Glomerular visceral epithelial cell (primary cell): Measurements from ENCODE around the gene E2F3.
"Not testable (repeated sequence)": the region's sequence is repeated elsewhere in the genome, so short reads cannot be mapped to it uniquely, and the experiment has no call there.

Experiments
- DNase-seq: peaks from one replicate; pipeline ENCODE4 v3.0.0-alpha.2; 2016; ENCODE audit errors: extremely low spot score

E2F3 gene

DNA sequence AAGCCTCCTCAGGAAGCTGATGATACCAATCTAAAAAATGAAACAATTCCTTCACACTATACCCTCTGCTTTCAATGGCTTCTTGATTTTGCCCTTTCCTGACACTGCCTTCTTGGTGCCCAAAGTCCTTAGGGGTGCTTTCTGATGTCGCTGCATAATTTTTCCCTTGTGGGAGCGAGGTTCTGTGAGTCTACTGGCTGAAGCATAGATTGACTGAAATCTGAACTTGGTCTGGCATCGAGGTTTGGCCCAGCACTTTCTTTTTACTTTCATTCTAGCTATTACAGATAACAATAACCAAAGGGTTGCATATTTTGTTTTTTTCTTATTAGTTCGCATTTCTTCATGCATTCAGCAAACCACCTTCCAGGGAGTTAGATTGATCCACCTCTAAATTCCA is 65.8 kb downstream of the E2F3 start:
- DNase-seq, result no peak

DNA sequence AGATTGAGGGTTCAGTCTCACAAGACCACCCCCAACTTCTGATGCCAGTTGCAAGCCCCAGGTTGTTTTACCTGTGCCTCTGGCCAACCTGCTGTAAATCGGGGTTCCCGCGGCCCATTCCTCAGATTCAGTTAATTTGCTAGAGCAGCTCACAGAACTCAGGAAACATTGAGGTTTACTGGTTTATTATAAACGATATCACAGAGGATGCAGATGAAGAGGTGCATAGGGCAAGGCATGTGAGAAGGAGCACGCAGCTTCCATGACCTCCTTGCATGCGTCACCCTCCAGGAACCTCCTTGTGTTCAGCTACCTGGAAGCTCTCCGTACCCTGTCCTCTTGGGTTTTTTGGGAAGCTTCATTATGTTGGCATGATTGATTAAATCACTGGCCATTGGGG is 66.5 kb downstream of the E2F3 start:
- DNase-seq, result no peak

DNA sequence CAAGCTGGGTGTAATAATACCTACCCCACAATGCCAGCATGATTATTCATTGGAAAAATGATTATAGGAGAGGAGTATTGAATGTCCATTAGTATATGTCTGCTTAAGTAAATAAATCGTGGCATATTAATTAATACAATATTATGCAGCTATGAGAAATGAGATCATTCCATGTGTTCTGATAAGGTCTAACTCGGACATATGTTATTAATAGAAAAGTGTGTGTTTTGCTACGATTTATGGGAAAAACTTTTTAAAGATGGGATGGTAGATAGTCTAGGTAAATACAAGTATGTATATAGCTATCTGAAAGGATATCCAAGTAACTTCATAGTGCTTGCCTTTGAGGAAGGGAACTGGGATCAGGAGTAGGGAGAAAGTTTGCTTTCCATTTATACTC is 71.1 kb downstream of the E2F3 start:
- no peak for DNase-seq

DNA sequence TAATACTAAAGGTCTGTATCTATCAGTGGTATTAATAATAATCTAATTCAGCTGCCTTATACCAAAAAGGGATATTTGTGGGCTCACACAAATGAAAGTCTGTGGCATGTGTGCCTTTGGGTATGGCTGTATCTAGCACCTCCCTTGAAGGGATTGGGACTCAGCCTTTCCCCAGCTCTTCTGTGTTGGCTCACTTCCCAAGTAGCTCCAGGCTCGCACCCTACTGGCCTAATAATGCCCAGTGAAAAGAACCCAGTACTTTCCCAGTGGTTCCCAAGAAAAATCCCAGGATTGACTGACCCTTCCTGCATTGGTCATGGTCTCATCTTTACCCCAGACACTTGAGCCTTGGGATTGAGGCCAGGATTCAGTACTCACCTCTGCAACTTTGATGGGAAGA is 71.8 kb downstream of the E2F3 start:
- no peak for DNase-seq

DNA sequence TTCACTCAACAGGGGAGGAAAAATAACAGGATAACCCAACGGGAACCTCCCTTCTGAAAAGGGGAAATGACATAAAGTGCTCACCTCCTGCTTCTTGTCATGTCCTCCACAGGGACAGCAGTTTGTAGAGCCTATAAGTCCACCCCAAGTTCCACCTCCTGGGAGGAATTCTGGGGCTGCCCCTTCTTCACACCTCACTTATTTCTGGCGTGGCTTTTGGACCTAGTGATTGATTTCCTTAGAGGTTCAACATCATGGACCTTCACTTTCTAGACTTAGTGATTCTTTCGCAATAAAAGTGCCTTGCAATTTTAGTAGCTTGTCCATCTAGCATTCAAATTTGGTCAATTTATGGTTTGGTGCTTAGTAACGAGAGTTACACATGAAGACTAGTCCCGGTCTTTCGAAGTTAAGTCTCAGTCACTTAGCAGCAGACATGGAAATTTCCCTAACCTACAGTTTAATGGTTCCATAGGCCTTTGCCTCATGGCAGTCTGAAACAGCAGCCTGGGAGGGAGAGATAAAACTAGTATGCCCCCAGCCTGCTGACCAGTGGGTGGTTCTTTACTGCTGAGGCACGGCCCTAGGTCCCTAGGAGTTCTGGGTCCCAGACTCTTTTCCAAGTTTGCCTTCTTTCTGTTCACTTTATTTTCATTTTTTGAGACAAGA is 73.3 kb downstream of the E2F3 start:
- no peak for DNase-seq

DNA sequence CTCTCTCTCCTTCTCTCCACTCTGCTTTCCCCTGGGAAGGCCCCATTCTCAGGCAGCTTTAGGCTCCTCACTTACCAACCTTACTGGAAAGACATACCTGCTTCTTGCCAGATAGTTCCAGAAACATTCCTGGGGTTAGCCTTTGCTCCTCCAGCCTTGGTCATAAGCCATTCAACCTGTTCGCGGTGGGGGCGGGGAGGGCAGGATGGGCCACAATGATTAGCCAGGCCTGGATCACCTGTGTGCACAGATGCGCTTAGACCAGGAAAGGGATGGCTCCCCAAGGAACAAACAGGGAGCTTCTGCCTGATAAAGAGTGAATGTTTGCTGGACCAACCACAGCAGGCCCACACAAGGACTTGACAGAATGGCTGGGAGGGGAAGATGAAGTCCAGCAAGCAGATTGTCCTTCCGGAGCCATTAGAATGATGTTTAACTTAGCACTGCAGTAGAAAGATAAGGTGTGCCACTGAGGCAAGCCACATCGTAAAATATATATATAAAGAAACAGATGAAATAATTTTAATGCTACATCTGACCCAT is 74.9 kb downstream of the E2F3 start:
- DNase-seq, result no peak

DNA sequence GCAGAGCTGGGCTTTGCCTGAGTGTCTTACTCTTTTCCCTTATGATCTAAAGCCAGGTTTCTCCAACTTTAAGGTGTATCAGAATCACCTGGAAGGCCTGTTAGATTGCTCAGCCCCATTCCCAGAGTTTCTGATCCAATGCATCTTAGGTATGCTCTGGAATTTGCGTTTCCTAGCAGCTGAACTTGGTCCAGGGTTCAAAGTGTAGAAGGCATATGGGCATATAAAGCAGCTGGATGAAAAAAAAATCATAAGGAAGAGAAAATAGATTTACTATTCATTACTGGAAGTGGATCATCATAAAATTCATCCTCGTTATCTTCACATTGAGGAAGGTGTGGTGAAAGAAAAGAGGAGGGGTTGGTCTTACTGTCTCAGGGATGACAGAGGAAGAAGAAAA is 75.8 kb downstream of the E2F3 start:
- no peak for DNase-seq

DNA sequence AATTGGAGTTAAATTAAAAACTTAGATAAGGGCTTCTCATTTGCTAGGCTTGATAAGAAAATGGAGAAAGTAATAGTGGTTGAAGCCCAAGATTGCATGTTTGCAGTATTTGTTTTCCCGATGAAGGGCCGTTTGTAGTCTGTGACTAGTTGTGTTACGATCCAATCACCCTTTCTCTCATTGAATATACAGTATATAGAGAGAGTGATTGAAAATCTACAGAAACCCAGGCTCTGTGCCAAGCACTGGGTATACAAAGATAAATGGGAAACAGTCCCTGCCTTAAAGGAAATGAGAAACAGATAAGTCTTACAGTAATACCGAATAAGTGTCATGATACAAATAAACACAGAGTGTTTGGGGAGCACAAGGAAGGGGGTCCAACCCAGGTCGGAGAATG is 77.4 kb downstream of the E2F3 start:
- no peak for DNase-seq

DNA sequence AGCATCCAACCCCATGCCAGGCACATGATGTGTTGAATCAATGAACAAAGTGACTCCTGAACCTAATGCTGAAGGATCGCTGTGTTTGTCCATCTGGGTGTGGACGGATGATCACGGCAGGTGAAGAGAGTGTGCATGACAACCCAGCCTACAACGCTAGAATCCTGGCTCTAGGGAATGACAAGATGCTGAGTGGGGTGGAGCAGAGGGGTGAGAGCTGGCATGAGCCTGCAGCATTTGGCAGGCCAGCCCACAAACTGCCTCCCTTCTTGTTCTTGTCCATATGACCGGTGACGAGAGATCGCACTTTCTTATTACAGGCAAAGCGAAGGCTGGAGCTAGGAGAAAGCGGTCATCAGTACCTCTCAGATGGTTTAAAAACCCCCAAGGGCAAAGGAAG is 77.8 kb downstream of the E2F3 start:
- DNase-seq, result no peak

DNA sequence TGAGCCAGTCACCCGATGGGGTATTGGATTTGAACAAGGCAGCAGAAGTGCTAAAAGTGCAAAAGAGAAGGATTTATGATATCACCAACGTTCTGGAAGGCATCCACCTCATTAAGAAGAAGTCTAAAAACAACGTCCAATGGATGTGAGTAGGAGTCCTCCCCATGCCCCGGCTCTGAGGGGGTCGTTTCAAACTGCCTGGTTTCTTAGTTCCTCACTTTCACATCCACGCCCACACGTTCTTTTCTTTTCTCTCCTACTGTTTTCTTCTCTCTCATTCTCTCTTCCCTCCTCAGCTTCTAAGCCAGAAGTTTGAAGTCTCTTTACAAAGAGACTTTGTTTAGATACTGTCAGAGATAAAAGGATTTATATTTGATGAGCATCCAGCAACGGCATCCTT is 79.6 kb downstream of the E2F3 start:
- no peak for DNase-seq

DNA sequence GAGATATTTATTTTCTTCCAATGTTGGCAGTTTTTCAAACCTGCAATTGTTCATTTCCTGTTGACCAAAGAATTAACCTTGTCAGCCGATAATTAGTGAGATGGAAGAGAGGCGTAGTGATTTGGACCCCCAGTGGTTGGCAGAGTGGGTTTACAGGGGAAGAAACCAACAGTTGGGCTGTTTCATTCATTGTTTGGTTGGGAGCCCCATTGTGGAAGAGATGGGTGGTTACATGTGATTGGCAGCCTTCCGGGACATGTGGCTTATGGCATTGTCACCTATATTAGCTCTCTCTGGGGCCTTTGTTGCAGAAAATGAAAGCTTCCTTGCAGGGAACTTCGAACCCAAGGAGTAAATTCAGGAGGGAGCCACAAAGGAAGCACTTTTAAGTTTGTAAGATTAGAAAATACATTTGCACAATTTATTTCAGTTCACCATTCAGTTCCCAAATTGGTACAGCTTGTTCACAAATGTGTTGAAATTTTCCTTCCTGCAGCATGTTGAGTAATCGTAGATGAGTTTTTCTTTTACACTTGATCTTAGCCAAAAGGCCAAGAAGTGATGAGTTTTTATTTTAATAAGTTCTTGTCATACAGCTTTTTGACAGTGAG is 82.3 kb downstream of the E2F3 start:
- no peak for DNase-seq

DNA sequence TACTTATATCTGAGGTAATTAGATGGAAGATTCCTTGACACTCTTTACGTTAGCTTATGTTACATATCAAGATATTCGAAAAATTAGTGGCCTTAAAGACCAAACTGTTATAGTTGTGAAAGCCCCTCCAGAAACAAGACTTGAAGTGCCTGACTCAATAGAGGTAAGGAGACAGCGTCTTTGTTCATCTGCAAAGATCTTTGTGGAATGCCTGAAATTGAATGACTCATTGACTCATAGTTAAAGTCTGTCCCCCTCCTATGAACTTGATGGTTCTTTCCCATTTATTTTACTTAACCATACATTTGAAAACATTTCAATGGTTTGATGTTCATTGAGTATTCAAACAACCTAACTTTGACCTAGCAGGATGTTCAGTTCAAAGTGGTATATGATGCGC is 85.0 kb downstream of the E2F3 start:
- DNase-seq, result no peak

DNA sequence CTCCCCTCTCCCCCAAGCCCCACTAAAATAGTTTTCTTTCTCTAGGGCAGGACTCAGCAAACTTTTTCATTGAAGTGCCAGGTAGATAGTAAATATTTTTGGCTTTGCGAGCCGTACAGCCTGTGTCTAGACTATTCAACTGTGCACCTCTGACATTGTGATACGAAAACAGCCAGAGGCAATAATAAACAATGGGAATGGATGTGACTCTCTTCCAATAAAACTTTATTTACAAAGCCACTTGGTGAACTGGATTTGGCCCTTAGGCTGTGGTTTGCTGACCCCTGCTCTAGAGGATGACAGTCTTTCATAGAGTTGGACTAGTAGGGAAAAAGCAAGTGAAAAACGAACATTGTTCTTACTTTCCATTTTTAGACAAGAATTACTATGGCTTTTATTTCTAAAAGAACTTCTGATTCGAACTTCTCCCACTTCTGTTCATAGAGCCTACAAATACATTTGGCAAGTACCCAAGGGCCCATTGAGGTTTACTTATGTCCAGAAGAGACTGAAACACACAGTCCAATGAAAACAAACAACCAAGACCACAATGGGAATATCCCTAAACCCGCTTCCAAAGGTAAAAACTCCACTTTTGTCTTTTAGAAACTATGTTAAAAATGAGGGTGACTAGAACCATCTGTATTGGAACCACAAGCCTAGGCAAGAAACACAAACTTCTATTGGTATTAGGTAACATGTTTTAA is 86.1 kb downstream of the E2F3 start:
- no peak for DNase-seq

DNA sequence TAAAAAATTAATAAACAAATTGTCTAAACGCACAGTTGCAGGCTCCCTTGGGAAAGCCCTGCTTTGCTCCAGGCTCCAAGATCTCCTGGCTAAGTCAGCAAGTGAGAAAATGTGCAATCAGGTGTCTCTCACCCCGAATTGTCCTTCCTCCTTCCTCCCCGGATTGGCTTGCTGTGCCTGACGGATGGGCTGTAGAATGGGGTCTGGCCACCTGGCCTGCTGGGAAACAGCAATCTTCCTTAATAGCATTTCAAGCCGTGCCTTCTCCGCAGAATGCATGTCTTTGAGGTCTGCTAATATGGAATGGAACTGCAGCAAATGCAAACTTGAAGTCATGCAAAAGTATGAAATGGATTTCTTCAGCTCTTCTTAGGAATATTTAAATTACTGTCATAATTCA is 88.9 kb downstream of the E2F3 start:
- DNase-seq, result no peak

DNA sequence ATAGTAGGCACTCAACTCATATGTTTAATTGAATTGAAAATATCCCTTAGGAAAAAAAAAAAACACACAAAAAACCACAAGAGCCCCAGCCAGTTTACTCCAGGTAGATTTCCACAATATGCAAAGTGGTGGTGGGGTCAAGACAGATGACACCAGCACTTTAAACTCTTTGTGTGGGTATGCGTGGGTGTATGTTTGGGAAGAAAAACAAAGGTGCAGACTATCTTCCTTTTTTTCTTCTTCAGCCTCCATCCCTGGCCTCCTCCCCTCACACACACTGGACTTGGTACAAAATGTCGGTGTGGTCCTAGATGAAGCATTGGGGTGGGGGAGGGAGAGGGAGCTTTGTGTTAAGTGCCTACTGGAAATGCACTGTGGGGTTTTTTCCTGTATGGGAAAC is 90.4 kb downstream of the E2F3 start:
- DNase-seq, result no peak

DNA sequence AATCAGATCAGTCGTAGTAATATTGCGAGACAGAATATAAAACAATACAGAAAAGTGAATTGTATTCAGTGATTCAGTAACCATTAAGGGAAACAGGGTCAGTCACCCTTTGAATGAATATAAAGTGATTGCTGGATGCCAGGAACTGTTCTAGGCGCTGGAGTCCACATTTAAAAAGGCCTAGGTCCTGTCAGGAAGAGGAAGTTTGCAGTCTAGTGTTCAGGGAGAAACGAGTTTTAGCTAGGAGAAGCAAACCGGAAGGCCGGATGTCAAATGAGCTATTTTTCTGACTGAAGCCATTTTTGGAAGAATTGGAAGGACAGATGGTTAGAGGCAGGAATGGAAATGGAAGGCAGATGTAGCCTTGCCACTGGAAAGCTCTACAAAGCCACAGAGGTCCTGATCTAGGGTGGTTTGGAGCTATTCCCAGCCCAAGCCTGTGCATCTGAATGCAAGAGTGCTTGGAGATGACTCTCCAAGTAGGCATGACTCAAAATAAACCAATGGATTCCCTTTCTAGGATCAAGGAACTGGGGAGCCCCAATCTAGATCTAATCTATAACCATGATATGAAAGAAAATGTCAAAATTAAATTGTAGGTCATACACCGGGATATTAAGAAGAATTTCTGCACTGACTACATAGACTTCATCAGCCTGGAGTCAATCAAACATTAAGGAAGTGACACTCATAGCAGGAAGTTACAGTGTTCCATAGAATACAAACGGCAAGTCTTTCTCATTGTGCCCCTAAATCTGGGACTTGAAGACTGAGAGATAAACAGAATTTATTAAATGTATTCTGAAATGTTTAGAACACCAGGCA is 95.7 kb downstream of the E2F3 start:
- no peak for DNase-seq

DNA sequence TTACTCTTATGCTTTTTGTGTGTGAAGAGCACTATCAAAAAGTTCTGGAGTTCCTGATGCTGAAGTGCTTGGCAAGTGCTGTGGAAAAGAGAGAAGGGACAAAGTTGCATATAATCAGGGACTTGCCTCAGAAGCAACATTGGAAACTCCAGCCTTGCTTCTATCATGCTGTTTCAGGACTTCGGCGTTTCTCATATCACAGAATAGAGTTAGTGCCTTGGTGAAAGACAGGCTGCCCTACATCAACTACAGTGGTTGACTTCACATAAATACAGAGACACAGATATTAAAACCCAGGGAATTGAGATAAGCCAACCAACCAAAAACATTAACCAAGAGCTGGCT is 96.3 kb downstream of the E2F3 start:
- DNase-seq, result no peak

DNA sequence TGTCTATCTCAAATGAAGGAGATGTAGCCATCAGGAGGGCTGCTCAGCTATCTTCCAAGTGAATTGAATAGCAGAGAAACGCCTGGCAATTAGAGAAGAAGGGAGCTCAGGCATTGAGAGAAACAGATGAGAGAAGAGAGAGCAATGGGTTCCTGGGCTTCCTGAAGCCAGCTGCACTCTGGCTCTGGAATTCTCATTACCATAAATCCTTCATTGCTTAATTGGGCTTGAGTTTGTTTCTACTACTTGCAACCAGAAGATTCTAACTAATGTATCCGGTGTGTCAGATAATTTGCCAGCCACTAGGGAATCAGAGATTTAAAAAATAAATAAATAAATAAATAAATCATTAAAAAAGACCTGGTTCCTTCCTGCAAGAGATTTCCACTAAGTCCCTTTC is 107.5 kb downstream of the E2F3 start:
- no peak for DNase-seq

DNA sequence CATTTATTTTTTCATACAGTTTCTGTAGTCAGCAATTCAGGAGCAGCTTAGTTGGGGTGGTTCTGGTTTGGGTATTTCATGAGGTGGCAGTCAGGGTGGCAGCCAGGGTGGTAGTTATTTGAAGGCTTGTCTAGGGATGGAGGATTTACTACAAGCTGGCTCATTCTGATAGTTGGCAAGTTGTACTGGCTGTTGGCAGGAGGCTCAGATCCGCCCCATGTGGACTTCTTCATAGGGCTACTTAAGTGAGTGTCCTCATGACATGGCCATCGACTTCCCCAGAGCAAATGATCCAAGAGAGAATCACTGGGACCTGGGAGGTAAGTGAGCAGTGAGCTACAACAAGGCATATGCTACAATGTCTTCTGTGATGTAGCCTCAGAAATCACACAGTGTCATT is 110.2 kb downstream of the E2F3 start:
- no peak for DNase-seq

DNA sequence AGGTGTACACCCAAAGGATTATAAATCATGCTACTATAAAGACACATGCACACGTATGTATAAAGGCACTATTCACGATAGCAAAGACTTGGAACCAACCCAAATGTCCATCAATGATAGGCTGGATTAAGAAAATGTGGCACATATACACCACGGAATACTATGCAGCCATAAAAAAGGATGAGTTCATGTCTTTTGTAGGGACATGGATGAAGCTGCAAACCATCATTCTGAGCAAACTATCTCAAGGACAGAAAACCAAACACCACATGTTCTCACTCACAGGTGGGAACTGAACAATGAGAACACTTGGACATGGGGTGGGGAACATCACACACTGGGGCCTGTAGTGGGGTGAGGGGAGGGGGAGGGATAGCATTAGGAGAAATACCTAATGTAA is 123.5 kb downstream of the E2F3 start:
- DNase-seq, result not testable (repeated sequence)

DNA sequence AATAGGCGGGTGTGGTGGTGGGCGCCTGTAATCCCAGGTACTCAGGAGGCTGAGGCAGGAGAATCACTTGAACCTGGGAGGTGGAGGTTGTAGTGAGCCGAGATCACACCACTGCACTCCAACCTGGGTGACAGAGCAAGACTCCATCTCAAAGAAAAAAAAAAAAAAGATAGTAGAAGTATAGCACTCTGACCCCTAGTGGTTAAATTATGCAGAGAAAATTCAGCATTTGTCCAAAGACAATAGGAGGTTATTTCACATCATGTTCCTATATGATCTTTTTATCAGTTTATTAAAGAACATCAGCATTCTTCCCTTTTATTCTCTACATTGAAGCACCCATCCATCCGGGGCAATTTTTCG is 127.4 kb downstream of the E2F3 start:
- peak; percentile 57 for DNase-seq

DNA sequence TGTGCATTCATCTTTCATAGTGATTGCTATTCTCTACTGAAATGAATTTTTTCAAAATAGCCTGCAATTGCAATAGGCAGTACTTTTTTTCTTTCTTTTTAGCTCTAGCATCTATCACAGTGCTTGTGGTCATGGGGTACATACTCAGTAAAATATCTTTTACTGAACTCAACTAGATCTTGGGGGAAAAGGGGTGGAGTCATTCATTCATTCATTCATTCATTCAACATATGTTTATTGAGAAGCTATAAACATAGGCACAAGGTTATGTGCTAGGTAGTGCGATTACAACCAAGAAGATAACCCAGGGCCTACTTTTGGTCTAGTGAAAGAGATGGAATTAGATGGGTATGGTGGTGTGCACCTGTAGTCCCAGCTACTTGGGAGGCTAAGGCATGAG is 131.2 kb downstream of the E2F3 start:
- no peak for DNase-seq
